HL-60/S4 treated with phorbol 12-myristate 13-acetate at 8.2 ng/mL for 4 days and 3 days (cell line): Measurements from ENCODE around the gene CACNA2D3.

ENCODE experiments used
- in situ Hi-C: fragments of 300-500 bp; cut with MboI; formaldehyde crosslinking; loops from 2 replicates; pipeline ENCODE4 v1.15.0; 2022; ENCODE audit warnings: low sequenced_read_pairs

Gene CACNA2D3

DNA sequence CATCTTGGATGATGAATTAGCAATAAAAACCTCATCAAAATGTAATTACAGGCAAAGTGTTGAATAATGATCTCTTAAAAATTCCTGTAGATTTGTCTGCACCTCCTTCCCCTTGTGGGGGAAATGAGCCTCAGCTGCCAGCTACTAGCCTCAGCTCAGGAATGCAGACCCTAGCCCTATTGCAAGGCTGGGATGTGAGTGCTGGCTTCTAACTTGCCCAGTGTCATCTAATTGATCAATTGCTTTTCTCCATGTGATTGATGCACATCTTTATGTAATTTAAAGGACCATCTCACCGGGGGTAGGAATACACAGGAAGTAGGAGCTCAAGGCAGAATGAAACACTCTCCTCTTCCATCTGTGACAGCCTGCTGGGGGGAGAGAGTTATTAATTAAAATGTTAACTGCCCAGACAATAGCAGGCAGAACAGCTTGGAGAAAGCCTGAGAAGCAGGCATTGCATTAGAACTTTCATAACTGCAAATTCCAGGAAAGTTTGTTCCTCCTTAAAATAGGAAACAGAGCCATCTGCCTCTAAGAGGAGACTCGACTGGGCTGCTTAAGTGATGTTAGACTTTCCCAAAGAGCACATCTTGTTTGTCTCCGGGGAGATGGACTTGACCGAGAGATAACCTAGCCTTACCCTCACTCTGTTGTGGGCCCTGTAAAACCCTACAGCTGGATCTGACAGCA is 735.9 kb downstream of the CACNA2D3 start:
- in situ Hi-C loops: loop anchor here (25.0 kb wide), 1 partner anchor 304 kb away; no protein-coding TSS in a partner anchor

DNA sequence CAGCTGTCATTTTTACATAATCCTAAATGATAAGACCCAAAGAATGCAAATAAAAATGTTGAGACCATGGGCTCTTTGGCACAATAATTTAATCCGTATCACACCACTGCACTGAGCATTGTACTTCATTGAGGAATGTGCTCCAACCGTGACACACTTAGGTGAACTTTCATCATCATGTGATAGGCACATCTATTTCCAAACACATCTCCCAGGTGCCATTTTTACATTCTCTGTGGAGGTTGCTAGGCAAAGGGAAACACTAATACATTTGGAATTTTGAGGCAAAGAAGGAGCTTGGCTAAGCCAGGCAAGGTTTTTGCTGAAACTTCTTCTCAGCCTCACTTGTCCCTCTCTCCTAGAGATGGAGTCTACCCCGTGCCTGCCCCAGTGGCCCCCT is 736.8 kb downstream of the CACNA2D3 start:
- in situ Hi-C loops: loop anchor here (25.0 kb wide), 1 partner anchor 303 kb away; no protein-coding TSS in a partner anchor

DNA sequence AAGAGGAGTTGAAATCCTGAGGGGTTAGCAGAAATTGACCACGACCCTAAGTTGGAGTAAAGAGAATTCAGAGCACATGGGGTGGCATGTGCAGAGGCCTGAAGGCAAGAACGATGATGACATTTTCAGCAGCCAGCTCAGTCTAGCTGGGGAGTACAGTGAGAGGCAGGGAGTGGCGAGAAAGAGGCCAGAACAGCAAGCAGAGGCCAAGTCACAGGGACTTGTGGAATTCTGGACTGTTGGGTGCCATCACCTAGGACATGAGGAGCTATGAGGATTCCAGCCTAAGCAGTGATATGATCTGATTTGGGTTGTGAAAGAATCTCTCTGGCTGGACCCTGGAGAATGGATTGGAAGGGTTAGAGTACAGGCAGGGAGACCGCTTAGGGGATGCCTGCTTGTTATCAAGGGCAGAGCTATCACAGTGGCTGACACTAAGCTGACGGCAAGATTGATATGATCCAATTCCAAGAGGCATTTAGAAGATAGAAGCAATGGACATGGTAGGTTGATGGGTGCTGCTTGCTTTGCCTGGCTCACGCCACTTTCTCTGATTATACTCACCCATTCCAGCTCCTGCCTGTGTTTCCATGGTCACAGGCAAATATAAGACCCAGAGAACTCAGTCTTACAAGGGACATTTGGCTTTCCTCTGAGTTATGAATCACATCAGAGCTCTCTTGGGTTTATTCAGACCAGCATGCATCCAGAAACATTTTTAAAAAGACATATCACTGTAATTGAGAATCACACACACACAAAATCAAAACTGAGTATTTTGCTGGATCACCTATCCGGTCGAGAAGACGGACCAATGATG is 739.1 kb downstream of the CACNA2D3 start:
- in situ Hi-C loops: loop anchor here (25.0 kb wide), 1 partner anchor 301 kb away; no protein-coding TSS in a partner anchor

DNA sequence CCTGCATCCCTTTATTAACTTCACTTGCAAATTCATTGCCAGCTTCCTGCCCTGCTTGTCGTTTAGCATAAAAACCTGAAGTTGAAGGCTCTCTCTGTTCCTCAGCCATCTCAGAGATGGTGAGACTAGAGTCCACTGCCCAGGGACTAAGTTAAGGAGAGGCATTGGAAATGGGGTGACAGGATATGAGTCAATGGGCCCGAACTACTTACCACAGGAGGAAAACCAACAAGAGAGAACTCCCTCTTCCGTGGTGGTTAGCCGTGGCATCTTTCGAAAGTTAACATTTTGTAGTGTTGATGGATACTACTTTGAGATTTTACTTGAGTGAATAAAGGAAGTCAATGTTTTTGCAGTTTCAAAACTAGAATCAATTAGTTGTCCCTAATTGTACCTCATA is 740.2 kb downstream of the CACNA2D3 start:
- in situ Hi-C loops: loop anchor here (25.0 kb wide), 1 partner anchor 300 kb away; no protein-coding TSS in a partner anchor

DNA sequence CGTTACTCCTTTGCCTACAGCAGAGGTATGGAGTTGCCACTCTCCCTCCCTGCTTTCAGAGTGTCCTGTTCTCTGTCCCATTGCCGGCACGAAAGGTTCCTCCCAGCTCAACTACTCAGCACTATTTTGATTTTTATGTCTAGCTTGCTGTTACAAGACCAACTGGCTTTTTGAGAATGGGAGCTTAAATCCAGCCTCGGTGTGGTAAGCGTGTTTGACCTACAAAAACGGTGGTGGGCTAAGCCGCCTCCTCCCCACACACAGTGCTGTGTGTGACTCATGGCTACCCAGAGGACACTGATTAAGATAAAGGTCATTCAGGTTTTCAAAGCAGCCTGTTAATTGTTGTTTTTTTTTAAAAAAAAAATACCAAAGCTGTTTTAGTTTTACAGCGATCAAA is 741.0 kb downstream of the CACNA2D3 start:
- in situ Hi-C loops: loop anchor here (25.0 kb wide), 1 partner anchor 299 kb away; no protein-coding TSS in a partner anchor

DNA sequence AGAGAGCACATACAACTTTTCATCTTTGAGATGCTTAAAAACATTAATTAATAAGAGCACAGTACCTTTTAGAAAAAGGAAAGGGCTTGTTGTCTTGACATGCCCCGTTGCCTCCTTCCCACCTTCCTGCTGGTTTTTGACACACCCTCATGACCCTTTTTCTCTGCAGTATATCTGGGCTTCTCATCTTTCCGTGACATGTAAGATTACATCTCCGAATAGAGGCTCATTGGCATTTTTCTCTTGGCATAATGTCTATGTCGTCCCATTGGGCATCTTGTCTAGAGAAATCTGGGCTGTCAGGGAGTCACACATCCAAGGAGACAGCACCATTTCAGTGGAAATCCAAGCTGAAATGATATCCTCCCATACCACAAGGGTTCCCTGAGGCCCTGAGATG is 741.4 kb downstream of the CACNA2D3 start:
- in situ Hi-C loops: loop anchor here (25.0 kb wide), 1 partner anchor 299 kb away; no protein-coding TSS in a partner anchor

DNA sequence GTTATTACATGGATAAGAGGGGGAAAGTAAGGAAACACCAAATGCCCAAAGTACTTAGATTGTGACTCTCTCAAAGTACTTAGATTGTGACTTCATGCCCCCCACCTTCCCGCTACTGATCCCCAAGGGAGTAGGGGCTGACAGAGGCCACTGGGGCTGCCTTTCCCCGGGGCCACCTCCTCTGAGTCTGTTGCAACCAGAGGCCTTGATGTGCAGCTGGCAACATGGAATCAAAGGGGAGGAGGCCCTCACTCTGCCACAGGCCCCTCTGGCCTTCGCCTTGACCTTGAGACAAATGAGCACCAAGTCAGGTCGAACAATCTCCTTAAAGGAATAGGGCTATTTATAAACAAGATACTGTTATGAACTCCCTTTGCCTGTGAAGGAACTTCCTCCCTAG is 743.0 kb downstream of the CACNA2D3 start:
- in situ Hi-C loops: loop anchor here (25.0 kb wide), 1 partner anchor 297 kb away; no protein-coding TSS in a partner anchor

DNA sequence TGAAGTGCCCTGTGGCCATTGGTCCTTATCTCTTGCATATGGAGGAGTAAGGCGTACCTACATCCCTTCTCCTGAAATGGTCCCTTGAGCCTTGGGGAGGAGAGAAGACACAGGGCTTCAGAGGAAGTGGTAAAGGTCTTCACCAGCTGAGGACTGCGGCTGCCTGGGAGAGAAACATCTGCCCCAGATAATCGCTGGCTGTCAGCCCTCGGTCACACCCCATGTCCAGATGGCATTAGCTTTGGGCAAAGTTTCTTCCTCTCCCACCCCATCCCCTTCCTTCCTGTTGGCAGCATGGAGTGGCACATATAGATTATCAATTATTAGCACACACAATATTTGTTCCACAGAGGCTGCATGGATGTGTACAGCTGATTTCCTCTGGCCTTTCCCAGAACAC is 743.9 kb downstream of the CACNA2D3 start:
- in situ Hi-C loops: loop anchor here (25.0 kb wide), 1 partner anchor 296 kb away; no protein-coding TSS in a partner anchor

DNA sequence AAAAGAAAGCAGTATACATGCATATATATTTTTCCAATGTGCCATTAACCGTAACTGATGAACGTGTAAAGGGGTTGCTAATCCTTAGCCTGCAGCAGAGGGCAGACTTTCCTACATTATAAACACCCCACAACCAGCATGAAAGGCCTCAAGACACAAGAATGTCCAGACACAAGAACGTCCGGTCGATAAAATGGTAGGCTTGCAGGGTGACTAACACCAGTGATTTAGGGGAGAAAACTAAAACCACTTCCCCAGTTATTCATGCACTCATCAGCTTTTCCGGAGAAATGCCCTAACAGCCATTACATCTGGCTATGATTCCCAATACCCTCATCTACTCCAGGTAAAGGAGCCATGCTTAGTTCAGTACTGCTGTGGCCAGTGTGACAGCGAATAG is 748.1 kb downstream of the CACNA2D3 start:
- in situ Hi-C loops: loop anchor here (25.0 kb wide), 1 partner anchor 292 kb away; no protein-coding TSS in a partner anchor

- in situ Hi-C loops: loop anchor here (25.0 kb wide), 1 partner anchor 290 kb away; no protein-coding TSS in a partner anchor
Measured at GRCh38 chr3:54871867-54872266, 749.5 kb downstream of the CACNA2D3 start.

DNA sequence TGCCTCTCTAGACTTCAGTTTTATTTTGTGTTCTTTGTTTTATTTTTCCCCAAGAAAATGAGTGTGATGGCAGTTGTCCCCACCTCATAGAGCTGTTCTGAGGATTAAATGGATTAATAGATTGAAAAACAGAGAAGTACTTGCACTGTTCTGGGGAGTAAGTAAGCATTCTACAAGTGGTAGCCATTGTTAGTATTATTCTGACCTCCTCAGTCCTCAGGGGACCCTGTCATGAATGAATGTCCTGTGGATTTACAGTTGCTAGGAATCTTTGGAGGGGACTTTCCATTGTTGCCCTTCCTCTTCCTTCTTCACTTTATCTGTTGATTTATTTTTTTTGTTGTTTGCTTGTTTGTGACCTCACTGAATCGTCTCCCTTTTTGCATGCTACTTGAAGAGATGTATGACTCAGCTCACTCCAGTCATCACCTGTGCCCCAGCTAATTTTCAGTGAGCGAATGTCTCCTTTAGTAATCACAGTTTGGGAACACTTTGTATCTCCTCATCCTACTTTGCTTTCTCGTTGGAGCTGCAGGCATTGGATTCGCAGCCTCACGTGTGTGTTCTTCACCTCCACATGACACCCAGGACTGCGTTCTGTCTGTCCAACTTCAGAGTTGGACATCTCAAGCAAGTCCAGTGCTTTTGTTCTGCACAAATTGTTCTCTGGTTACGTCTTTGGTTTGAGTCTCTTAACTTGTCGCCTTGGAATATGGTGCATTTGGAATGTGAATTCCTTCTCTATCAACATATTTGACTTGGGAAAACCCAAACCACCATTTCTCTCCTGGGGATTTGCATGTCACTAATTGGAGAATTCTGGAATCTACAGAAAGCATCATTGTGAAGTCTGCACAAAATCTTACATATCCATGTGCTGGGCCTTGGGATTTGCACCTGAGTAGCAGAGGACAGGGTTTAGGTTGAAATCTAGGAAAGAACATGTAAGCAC is 751.0 kb downstream of the CACNA2D3 start:
- in situ Hi-C loops: loop anchor here (25.0 kb wide), 1 partner anchor 289 kb away; no protein-coding TSS in a partner anchor

DNA sequence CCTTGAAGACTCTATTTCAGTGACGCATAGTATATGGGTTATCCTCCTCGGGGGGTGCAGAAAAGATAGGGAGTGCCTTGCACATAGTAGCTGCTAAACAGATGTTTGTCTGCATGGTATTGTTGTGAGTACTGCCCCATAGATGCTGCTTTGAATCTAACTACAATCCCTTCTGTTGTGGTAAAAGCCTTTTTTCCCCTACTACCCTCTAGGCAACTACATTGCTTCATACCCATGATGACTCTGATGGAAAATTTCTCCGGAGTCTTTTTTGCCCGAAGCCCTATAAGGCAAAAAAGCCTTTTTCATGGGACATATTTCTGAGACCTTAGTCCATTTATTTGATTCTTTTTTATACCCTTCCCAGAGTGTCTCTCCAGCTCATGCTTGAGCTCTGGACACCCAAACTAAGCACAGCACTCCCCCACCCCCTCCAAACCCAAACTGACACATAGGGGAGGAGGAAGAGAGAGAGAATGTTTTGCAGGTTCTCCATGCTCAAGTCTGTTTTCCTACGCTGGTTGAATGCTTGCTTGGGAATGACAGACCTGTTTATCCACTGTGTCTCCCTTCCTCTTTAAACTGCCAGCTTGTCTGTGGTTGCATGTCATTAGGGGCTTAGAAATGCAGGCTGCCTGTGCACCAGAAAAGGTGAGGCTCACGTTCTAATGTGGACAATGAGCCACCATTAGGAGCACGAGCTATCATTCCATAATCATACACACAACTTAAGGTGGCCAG is 752.6 kb downstream of the CACNA2D3 start:
- in situ Hi-C loops: loop anchor here (25.0 kb wide), 1 partner anchor 287 kb away; no protein-coding TSS in a partner anchor

- in situ Hi-C loops: no loop called here
Measured at GRCh38 chr3:54875596-54876268, 753.4 kb downstream of the CACNA2D3 start.

GRCh38 chr3:54876694-54877093 is 754.3 kb downstream of the CACNA2D3 start:
- in situ Hi-C loops: no loop called here

DNA sequence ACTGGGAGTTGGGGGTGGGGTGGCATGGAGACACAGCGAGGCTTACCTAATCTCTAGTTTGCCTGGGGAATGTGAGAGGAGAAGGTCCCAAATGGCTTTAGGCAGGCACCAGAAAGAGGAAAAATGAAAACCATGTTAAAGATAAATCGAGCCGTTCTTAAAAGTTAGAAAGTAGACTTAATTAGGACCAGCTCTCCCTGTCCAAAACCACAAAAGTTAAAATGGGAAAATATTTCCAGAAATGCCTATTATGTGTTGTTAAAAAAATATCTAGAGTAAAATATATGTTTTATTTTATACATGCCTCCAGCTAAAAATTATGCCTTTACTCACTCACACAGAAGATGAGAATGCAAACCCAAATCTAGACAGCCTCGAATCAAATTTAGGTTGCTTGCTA is 755.4 kb downstream of the CACNA2D3 start:
- in situ Hi-C loops: no loop called here

GRCh38 chr3:54878145-54878544 is 755.8 kb downstream of the CACNA2D3 start:
- in situ Hi-C loops: no loop called here

DNA sequence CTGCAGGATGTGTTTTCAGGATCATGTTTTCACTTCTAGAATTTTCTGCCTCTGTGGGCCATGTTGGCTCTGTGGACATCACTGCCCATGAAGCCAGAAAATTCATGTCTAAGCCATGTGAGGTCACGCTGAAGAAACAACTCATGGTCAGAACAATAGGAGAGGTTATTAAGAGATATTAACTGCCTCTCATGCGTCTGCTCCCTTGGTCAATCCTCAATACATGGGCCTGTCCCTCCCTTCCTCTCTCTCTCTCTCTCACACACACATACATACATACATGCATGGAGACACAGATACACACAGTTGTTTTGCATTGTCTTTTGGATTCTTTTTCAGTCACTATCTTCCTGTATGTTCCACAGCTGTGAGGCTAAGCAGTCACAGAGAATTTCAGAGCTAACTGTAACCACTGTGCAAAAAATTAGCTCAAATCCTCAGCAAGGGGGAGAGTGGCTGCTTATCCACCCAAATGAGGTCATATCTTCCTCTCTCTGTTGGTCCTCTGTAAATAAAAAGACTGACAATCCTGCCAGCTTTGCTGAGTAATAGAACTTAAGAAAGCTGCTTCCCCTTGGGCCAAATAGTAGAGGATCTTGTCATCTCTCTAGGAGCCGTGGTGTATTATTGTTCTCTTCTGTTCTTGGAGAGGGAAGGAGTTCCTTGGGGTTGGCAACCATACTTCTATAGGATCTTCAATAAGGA is 759.9 kb downstream of the CACNA2D3 start:
- in situ Hi-C loops: no loop called here

GRCh38 chr3:54888162-54888561 is 765.8 kb downstream of the CACNA2D3 start:
- in situ Hi-C loops: no loop called here
